OCI-LY7 (cell line): ENCODE results near the gene LRRC7. TPM values are rescaled to one million over a fixed set of nuclear protein-coding genes. Genes with fewer than 3 reads are reported as not detected.
A peak's percentile ranks its signal among the peaks of the same experiment; 100 is the strongest.

Experiments used
- BruUV-seq: library from RNA; stranded (reverse); fragments of 400-500 nt; replicated peaks from 2 replicates; lab custom pipeline; 2021; lab: Mats Ljungman, UMichigan
- CTCF ChIA-PET: fragments of 300-600 bp; sonication (Branson Sonifier 250); formaldehyde crosslinking; loops from one replicate; lab custom pipeline; 2022; ENCODE audit warnings: antibody characterized with exemption; ENCODE audit not compliant: unreplicated experiment; lab: Charles Lee
- POLR2A ChIA-PET: fragments of 300-600 bp; sonication (Branson Sonifier 250); formaldehyde crosslinking; loops from one replicate; lab custom pipeline; 2022; ENCODE audit warnings: antibody characterized with exemption; lab: Charles Lee
- DNase-seq: peaks from one replicate; pipeline ENCODE4 v3.0.0-alpha.2; 2015; ENCODE audit warnings: low spot score
- H2AFZ ChIP-seq: fragments of 200-600 bp; sonication (generic), shearing (Covaris generic); 2 replicates; pipeline ENCODE4 v1.6.1; 2014; ENCODE audit warnings: mild to moderate bottlenecking, antibody characterized with exemption, low read length, moderate library complexity
- H3K27ac ChIP-seq: fragments of 200-600 bp; sonication (generic); 2 replicates; pipeline ENCODE4 v1.5.1; 2014; ENCODE audit warnings: mixed run types, low read depth, mild to moderate bottlenecking, moderate library complexity, low read length, inconsistent platforms; ENCODE audit not compliant: poor library complexity, severe bottlenecking
- H3K36me3 ChIP-seq: fragments of 200-600 bp; sonication (generic); 2 replicates; pipeline ENCODE4 v1.6.1; 2014; ENCODE audit warnings: mild to moderate bottlenecking, antibody characterized with exemption, low read length, moderate library complexity, mixed read lengths; ENCODE audit not compliant: insufficient read depth
- H3K4me1 ChIP-seq: fragments of 200-600 bp; sonication (generic); 2 replicates; pipeline ENCODE4 v1.5.1; 2014; ENCODE audit warnings: mild to moderate bottlenecking, low read length; ENCODE audit not compliant: insufficient read depth, poor library complexity, severe bottlenecking
- H3K4me2 ChIP-seq: fragments of 200-600 bp; sonication (generic); 2 replicates; pipeline ENCODE4 v1.6.1; 2014; ENCODE audit warnings: mild to moderate bottlenecking, low read length
- H3K4me3 ChIP-seq: fragments of 200-600 bp; sonication (generic); 2 replicates; pipeline ENCODE4 v1.5.1; 2014; ENCODE audit warnings: mild to moderate bottlenecking, low read depth, low read length; ENCODE audit not compliant: poor library complexity, severe bottlenecking
- H3K79me2 ChIP-seq: fragments of 200-600 bp; sonication (generic); 2 replicates; pipeline ENCODE4 v1.6.1; 2016; ENCODE audit warnings: low read depth, mild to moderate bottlenecking, low read length, moderate library complexity, mixed read lengths; ENCODE audit not compliant: insufficient read depth
- H3K9me2 ChIP-seq: fragments of 200-600 bp; sonication (generic); 2 replicates; pipeline ENCODE4 v1.6.1; 2016; ENCODE audit warnings: mild to moderate bottlenecking, low read length, mixed read lengths; ENCODE audit not compliant: insufficient read depth
- H3K9me3 ChIP-seq: fragments of 200-600 bp; sonication (generic); 2 replicates; pipeline ENCODE4 v1.6.1; 2014; ENCODE audit warnings: mild to moderate bottlenecking, mixed run types, low read length, mixed read lengths
- H4K20me1 ChIP-seq: fragments of 200-600 bp; sonication (generic); 2 replicates; pipeline ENCODE4 v1.6.1; 2014; ENCODE audit warnings: mild to moderate bottlenecking, antibody characterized with exemption, low read length, moderate library complexity, mixed read lengths; ENCODE audit not compliant: insufficient read depth
- CTCF ChIP-seq: fragments of 200-600 bp; sonication (generic); conservative IDR thresholded peaks from 2 replicates; pipeline ENCODE4 v1.5.1; 2014; ENCODE audit warnings: mild to moderate bottlenecking, antibody characterized with exemption, low read length, moderate library complexity, mixed read lengths
- EZH2phosphoT487 ChIP-seq: fragments of 200-600 bp; sonication (generic); IDR thresholded peaks from 2 replicates; pipeline ENCODE4 v1.6.1; 2018; ENCODE audit warnings: low read depth, borderline replicate concordance, mild to moderate bottlenecking, mixed run types, antibody characterized with exemption, low read length, moderate library complexity, mixed read lengths
- intact Hi-C: fragments of 100-400 bp; cut with micrococcal nuclease; formaldehyde crosslinking; loops from one replicate; pipeline ENCODE4 v1.10.0; 2022; ENCODE audit not compliant: unreplicated experiment
- total RNA-seq, 2 experiments: library from RNA; depleted of rRNA in 1 of 2; stranded (reverse); fragments of >200 nt in 1 of 2; shearing (Covaris generic) in 1 of 2; gene quantifications; 2 replicates each; pipeline ENCODE4 v1.2.3, GENCODE V29; 2014 to 2022

Gene LRRC7
- total RNA-seq, 2 experiments from 2014 or later, result not detected

GRCh38 chr1:70112838-70113237 lies 545.1 kb downstream of the LRRC7 start:
- ChIA-PET POLR2A (interaction anchor here (0.6 to 0.7 kb wide), 2 partner anchors 346 to 759 kb away, joined by 3 to 4 read pairs; no protein-coding TSS in a partner anchor), CTCF (no interaction called here)
- no peak overlapping the region for H3K4me3 ChIP-seq
- no peak overlapping the region for H3K4me2 ChIP-seq
- TF ChIP-seq CTCF, result peak; percentile 68
- no peak for TF ChIP-seq EZH2phosphoT487
- H2AFZ ChIP-seq, result no peak overlapping the region
- intact Hi-C loops, result no loop called here
- no peaks in the 10 kb centered on the region for H4K20me1 ChIP-seq
- DNase-seq, result no peak
- H3K9me3 ChIP-seq, result no peaks in the 10 kb centered on the region
- no peaks in the 10 kb centered on the region for H3K79me2 ChIP-seq
- BruUV-seq, result no TSS peak
- H3K36me3 ChIP-seq, result no peaks in the 10 kb centered on the region
- H3K4me1 ChIP-seq, result no peaks in the 10 kb centered on the region
- H3K9me2 ChIP-seq, result no peaks in the 10 kb centered on the region
- H3K27ac ChIP-seq, result no peak overlapping the region

- intact Hi-C loops, result no loop called here
- Histone ChIP-seq H3K9me2 (no peaks in the 10 kb centered on the region), H3K4me3 (no peak overlapping the region), H3K9me3 (no peaks in the 10 kb centered on the region), H3K27ac (no peak overlapping the region), H3K4me1 (no peaks in the 10 kb centered on the region), H3K36me3 (no peaks in the 10 kb centered on the region), H2AFZ (no peak overlapping the region), H4K20me1 (no peaks in the 10 kb centered on the region), H3K4me2 (no peak overlapping the region), H3K79me2 (no peaks in the 10 kb centered on the region)
- BruUV-seq, result no TSS peak
- TF ChIP-seq CTCF (no peak), EZH2phosphoT487 (no peak)
- DNase-seq, result no peak
- CTCF ChIA-PET, result no interaction called here
- POLR2A ChIA-PET, result no interaction called here
These were observed 547.6 kb downstream of the LRRC7 start for GRCh38 chr1:70115315-70115714.

GRCh38 chr1:70117046-70117445 lies 549.3 kb downstream of the LRRC7 start:
- H3K9me2 ChIP-seq, result no peaks in the 10 kb centered on the region
- intact Hi-C loops, result no loop called here
- H3K4me3 ChIP-seq, result no peak overlapping the region
- BruUV-seq, result no TSS peak
- no peaks in the 10 kb centered on the region for H3K79me2 ChIP-seq
- no peaks in the 10 kb centered on the region for H3K36me3 ChIP-seq
- no peak overlapping the region for H3K4me2 ChIP-seq
- no peaks in the 10 kb centered on the region for H4K20me1 ChIP-seq
- no peaks in the 10 kb centered on the region for H3K9me3 ChIP-seq
- ChIA-PET CTCF (no interaction called here), POLR2A (interaction anchor here (1.1 to 1.9 kb wide), 2 partner anchors 14 to 26 kb away, joined by 4 to 6 read pairs; no protein-coding TSS in a partner anchor)
- H2AFZ ChIP-seq, result no peak overlapping the region
- DNase-seq, result no peak
- H3K4me1 ChIP-seq, result no peaks in the 10 kb centered on the region
- no peak for TF ChIP-seq EZH2phosphoT487
- no peak for TF ChIP-seq CTCF
- H3K27ac ChIP-seq, result no peak overlapping the region
